Neural cell (in vitro differentiated cells): ENCODE data around the gene PAN3. TPM values are rescaled to one million over a fixed set of nuclear protein-coding genes. Genes with fewer than 3 reads are reported as not detected.

ENCODE experiments used
- H2AFZ ChIP-seq: fragments of 200-600, 300-800 bp; sonication (generic), shearing (Covaris generic); 2 replicates; pipeline ENCODE4 v1.6.0; 2014; ENCODE audit warnings: low read depth, mild to moderate bottlenecking, antibody characterized with exemption, low read length, moderate library complexity
- H3F3A ChIP-seq: fragments of 200-600 bp; shearing (Covaris generic); 2 replicates; pipeline ENCODE4 v1.6.1; 2016; ENCODE audit warnings: mild to moderate bottlenecking, moderate library complexity, mixed read lengths, antibody characterized with exemption, low read length; ENCODE audit not compliant: insufficient read depth, poor library complexity, severe bottlenecking
- H3K27ac ChIP-seq: fragments of 200-600, 300-800 bp; sonication (generic), shearing (Covaris generic); 2 replicates; pipeline ENCODE4 v1.5.1; 2014; ENCODE audit warnings: mild to moderate bottlenecking, low read length, moderate library complexity
- H3K27me3 ChIP-seq: fragments of 300-800, 200-600 bp; sonication (generic), shearing (Covaris generic); 2 replicates; pipeline ENCODE4 v1.6.0; 2014; ENCODE audit warnings: mild to moderate bottlenecking, low read depth, low read length, moderate library complexity; ENCODE audit not compliant: insufficient read depth
- H3K36me3 ChIP-seq: fragments of 300-800, 200-600 bp; sonication (generic), shearing (Covaris generic); 2 replicates; pipeline ENCODE4 v1.5.1; 2014; ENCODE audit warnings: mild to moderate bottlenecking, antibody characterized with exemption, low read length, moderate library complexity; ENCODE audit not compliant: insufficient read depth
- H3K4me2 ChIP-seq: fragments of 300-800, 200-600 bp; sonication (generic), shearing (Covaris generic); 2 replicates; pipeline ENCODE4 v1.6.0; 2014; ENCODE audit warnings: mild to moderate bottlenecking, low read length
- H3K4me3 ChIP-seq: fragments of 300-800, 200-600 bp; sonication (generic), shearing (Covaris generic); 2 replicates; pipeline ENCODE4 v1.5.1; 2014; ENCODE audit warnings: mild to moderate bottlenecking, low read length, moderate library complexity
- H3K79me2 ChIP-seq: fragments of 200-600 bp; shearing (Covaris generic); replicated peaks from 2 replicates; pipeline ENCODE4 v1.6.0; 2014; ENCODE audit warnings: mild to moderate bottlenecking, low read length, moderate library complexity; ENCODE audit not compliant: insufficient read depth
- H3K9ac ChIP-seq: fragments of 300-800, 200-600 bp; sonication (generic), shearing (Covaris generic); 2 replicates; pipeline ENCODE4 v1.6.1; 2016; ENCODE audit warnings: mild to moderate bottlenecking, low read length, mixed read lengths
- H3K9me2 ChIP-seq: fragments of 200-600 bp; shearing (Covaris generic); 2 replicates; pipeline ENCODE4 v1.6.1; 2016; ENCODE audit warnings: mild to moderate bottlenecking, low read length, mixed read lengths; ENCODE audit not compliant: insufficient read depth
- H3K9me3 ChIP-seq: fragments of 200-600, 300-800 bp; sonication (generic), shearing (Covaris generic); 2 replicates; pipeline ENCODE4 v1.6.1; 2016; ENCODE audit warnings: mild to moderate bottlenecking, mixed run types, low read length, moderate library complexity, mixed read lengths
- H4K20me1 ChIP-seq: fragments of 200-600 bp; shearing (Covaris generic); 2 replicates; pipeline ENCODE4 v1.6.1; 2016; ENCODE audit warnings: mild to moderate bottlenecking, mixed run types; ENCODE audit not compliant: insufficient read depth
- CTCF ChIP-seq: fragments of 450-650 bp; IDR thresholded peaks from 2 replicates; pipeline ENCODE4 v1.5.1; 2014; ENCODE audit warnings: antibody characterized with exemption, mild to moderate bottlenecking, moderate library complexity; ENCODE audit not compliant: poor library complexity, severe bottlenecking
- EP300 ChIP-seq: fragments of 450-650 bp; conservative IDR thresholded peaks from 2 replicates; pipeline ENCODE4 v1.6.1; 2014; ENCODE audit warnings: antibody characterized with exemption, mild to moderate bottlenecking, moderate library complexity; ENCODE audit not compliant: poor library complexity, severe bottlenecking
- EZH2 ChIP-seq: fragments of 200-600, 300-800 bp; shearing (Covaris generic), sonication (generic); IDR thresholded peaks from 2 replicates; pipeline ENCODE4 v1.6.1; 2014; ENCODE audit warnings: antibody characterized with exemption, low read length, borderline replicate concordance, mild to moderate bottlenecking; ENCODE audit not compliant: insufficient read depth, poor library complexity, severe bottlenecking
- MXI1 ChIP-seq: fragments of 450-650 bp; conservative IDR thresholded peaks from 2 replicates; pipeline ENCODE4 v1.6.1; 2014; ENCODE audit warnings: antibody characterized with exemption, mild to moderate bottlenecking; ENCODE audit not compliant: poor library complexity, severe bottlenecking
- POLR2AphosphoS5 ChIP-seq: IDR thresholded peaks from 2 replicates; pipeline ENCODE4 v1.6.1; 2012
- RAD21 ChIP-seq: fragments of 450-650 bp; conservative IDR thresholded peaks from 2 replicates; pipeline ENCODE4 v1.6.1; 2014; ENCODE audit warnings: antibody characterized with exemption, mild to moderate bottlenecking, moderate library complexity
- REST ChIP-seq: IDR thresholded peaks from 2 replicates; pipeline ENCODE4 v1.6.1; 2012; ENCODE audit warnings: borderline replicate concordance
- SMC3 ChIP-seq: fragments of 450-650 bp; conservative IDR thresholded peaks from 2 replicates; pipeline ENCODE4 v1.6.1; 2014; ENCODE audit warnings: antibody characterized with exemption, mild to moderate bottlenecking, moderate library complexity; ENCODE audit not compliant: poor library complexity
- TAF1 ChIP-seq: IDR thresholded peaks from 2 replicates; pipeline ENCODE4 v1.6.1; 2012; ENCODE audit warnings: low read depth
- polyA plus RNA-seq: library from polyadenylated mRNA; depleted of rRNA; stranded (reverse); fragments of >200 nt; gene quantifications from 2 replicates; pipeline ENCODE4 v1.2.3, GENCODE V29; 2014

Gene PAN3
- polyA plus RNA-seq, 1 donor from 2014 or later: 44.0 TPM

- H3F3A ChIP-seq: no peaks in the 10 kb centered on the region
- H2AFZ ChIP-seq: no peak overlapping the region
- H3K4me2 ChIP-seq: no peak overlapping the region
- H3K9ac ChIP-seq: no peak overlapping the region
- TF ChIP-seq CTCF (no peak), POLR2AphosphoS5 (no peak), TAF1 (no peak), MXI1 (no peak), EZH2 (no peak), REST (no peak), RAD21 (no peak), SMC3 (no peak)
- H3K27me3 ChIP-seq: no peaks in the 10 kb centered on the region
- no peaks in the 10 kb centered on the region for H4K20me1 ChIP-seq
- H3K27ac ChIP-seq: no peak overlapping the region
- H3K79me2 ChIP-seq: no peaks in the 10 kb centered on the region
- H3K4me3 ChIP-seq: no peak overlapping the region
- H3K36me3 ChIP-seq: no peaks in the 10 kb centered on the region
- H3K9me2 ChIP-seq: no peaks in the 10 kb centered on the region
- no peaks in the 10 kb centered on the region for H3K9me3 ChIP-seq
These were observed 66.5 kb downstream of the PAN3 start for GRCh38 chr13:28204690-28205443.

- H3K9me2 ChIP-seq: no peaks in the 10 kb centered on the region
- no peaks in the 10 kb centered on the region for H3F3A ChIP-seq
- H3K79me2 ChIP-seq: no peaks in the 10 kb centered on the region
- no peaks in the 10 kb centered on the region for H3K27me3 ChIP-seq
- H3K9ac ChIP-seq: no peak overlapping the region
- H3K36me3 ChIP-seq: no peaks in the 10 kb centered on the region
- no peaks in the 10 kb centered on the region for H4K20me1 ChIP-seq
- no peak overlapping the region for H3K27ac ChIP-seq
- H3K4me3 ChIP-seq: no peak overlapping the region
- H3K9me3 ChIP-seq: no peaks in the 10 kb centered on the region
- TF ChIP-seq TAF1: no peak
- no peak for TF ChIP-seq EZH2
- no peak for TF ChIP-seq EP300
- no peak for TF ChIP-seq SMC3
- TF ChIP-seq REST: no peak
- no peak for TF ChIP-seq RAD21
- TF ChIP-seq CTCF: no peak
- TF ChIP-seq MXI1: no peak
- no peak for TF ChIP-seq POLR2AphosphoS5
- H3K4me2 ChIP-seq: no peak overlapping the region
- no peak overlapping the region for H2AFZ ChIP-seq
These were observed 80.3 kb downstream of the PAN3 start for GRCh38 chr13:28218679-28219078.
